Glutamatergic neuron (in vitro differentiated cells): ENCODE measurements around the gene POLE4. TPM values are rescaled to one million over a fixed set of nuclear protein-coding genes. Genes with fewer than 3 reads are reported as not detected.

Experiments
- DNase-seq: peaks from one replicate; pipeline ENCODE4 v3.0.0; 2022
- H3K27ac Mint-ChIP-seq: one replicate; pipeline ENCODE4 v1.8.0; 2020; ENCODE audit warnings: mild to moderate bottlenecking, mixed read lengths, inconsistent platforms; ENCODE audit not compliant: unreplicated experiment
- H3K27me3 Mint-ChIP-seq: one replicate; pipeline ENCODE4 v1.8.0; 2020; ENCODE audit warnings: mild to moderate bottlenecking, moderate library complexity, mixed read lengths, inconsistent platforms; ENCODE audit not compliant: unreplicated experiment
- H3K36me3 Mint-ChIP-seq: one replicate; pipeline ENCODE4 v1.8.0; 2020; ENCODE audit warnings: mild to moderate bottlenecking, mixed read lengths, inconsistent platforms; ENCODE audit not compliant: unreplicated experiment
- H3K4me1 Mint-ChIP-seq: one replicate; pipeline ENCODE4 v1.8.0; 2020; ENCODE audit warnings: mild to moderate bottlenecking, low read depth, mixed read lengths, inconsistent platforms; ENCODE audit not compliant: unreplicated experiment
- H3K4me3 Mint-ChIP-seq: one replicate; pipeline ENCODE4 v1.8.0; 2020; ENCODE audit warnings: mild to moderate bottlenecking, mixed read lengths, inconsistent platforms; ENCODE audit not compliant: unreplicated experiment
- H3K9me3 Mint-ChIP-seq: one replicate; pipeline ENCODE4 v1.8.0; 2020; ENCODE audit warnings: mild to moderate bottlenecking, moderate library complexity, mixed read lengths, inconsistent platforms; ENCODE audit not compliant: unreplicated experiment
- total RNA-seq: library from RNA; stranded (reverse); fragmentation: NEBNext Ultra II Directional; extraction: Animal tissue kit (Norgen Biotek cat#: 25700); gene quantifications from one replicate; pipeline ENCODE4 v1.2.1, GENCODE V29; 2021; ENCODE audit not compliant: unreplicated experiment
- TF ChIP-seq, protein P1 (sequence below): fragments of 200-600 bp; sonication (generic); IDR thresholded peaks from one replicate; pipeline ENCODE4 v1.5.0; 2021; ENCODE audit not compliant: partially characterized antibody, unreplicated experiment

Gene POLE4
- total RNA-seq, 1 donor from 2014 or later, result 22.1 TPM

- no peak for DNase-seq
- H3K27ac Mint-ChIP-seq, result no peak overlapping the region
- H3K4me3 Mint-ChIP-seq, result no peak overlapping the region
- H3K36me3 Mint-ChIP-seq, result no peaks in the 10 kb centered on the region
- peaks cover 13% of the 10 kb centered on the region for H3K9me3 Mint-ChIP-seq
- H3K27me3 Mint-ChIP-seq, result peaks cover 7% of the 10 kb centered on the region
- TF ChIP-seq, protein P1, sequence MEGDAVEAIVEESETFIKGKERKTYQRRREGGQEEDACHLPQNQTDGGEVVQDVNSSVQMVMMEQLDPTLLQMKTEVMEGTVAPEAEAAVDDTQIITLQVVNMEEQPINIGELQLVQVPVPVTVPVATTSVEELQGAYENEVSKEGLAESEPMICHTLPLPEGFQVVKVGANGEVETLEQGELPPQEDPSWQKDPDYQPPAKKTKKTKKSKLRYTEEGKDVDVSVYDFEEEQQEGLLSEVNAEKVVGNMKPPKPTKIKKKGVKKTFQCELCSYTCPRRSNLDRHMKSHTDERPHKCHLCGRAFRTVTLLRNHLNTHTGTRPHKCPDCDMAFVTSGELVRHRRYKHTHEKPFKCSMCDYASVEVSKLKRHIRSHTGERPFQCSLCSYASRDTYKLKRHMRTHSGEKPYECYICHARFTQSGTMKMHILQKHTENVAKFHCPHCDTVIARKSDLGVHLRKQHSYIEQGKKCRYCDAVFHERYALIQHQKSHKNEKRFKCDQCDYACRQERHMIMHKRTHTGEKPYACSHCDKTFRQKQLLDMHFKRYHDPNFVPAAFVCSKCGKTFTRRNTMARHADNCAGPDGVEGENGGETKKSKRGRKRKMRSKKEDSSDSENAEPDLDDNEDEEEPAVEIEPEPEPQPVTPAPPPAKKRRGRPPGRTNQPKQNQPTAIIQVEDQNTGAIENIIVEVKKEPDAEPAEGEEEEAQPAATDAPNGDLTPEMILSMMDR, result no peak
- peaks cover 17% of the 10 kb centered on the region for H3K4me1 Mint-ChIP-seq
These were observed 53.6 kb downstream of the POLE4 start for GRCh38 chr2:75012080-75012479.

DNA sequence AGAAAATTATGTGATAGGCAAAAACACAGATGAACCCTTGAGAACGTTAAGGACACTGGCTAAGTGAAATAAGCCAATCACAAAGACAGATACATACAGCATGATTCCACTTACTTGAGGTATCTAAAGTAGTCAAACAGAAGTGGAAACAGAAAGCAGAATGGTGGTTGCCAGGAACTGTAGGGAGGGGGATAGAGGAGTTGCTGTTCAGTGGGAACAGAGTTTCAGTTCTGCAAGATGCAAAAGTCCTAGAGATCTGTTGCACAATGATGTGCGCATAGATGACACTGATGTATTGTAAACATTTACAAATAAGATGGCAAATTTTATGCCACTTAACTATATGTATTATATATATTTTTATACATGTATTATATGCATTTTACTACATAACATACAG, 59.7 kb downstream of the POLE4 start:
- no peak for DNase-seq
- Mint-ChIP-seq H3K4me3 (no peak overlapping the region), H3K27ac (no peak overlapping the region), H3K27me3 (no peaks in the 10 kb centered on the region), H3K4me1 (no peaks in the 10 kb centered on the region), H3K36me3 (no peaks in the 10 kb centered on the region), H3K9me3 (peaks cover 4% of the 10 kb centered on the region)
- TF ChIP-seq, protein P1, result no peak

Other genes with a start within 250 kb of the POLE4 start
- 8.1 TPM for gene HK2, start 124.5 kb upstream of the POLE4 start, total RNA-seq
- gene TACR1, start 240.9 kb downstream of the POLE4 start, total RNA-seq, result 0.17 TPM